Forelimb muscle (tissue), 1 donor: ENCODE data around the gene PHC3. TPM values are rescaled to one million over a fixed set of nuclear protein-coding genes. Genes with fewer than 3 reads are reported as not detected.

Source experiments
- DNase-seq: peaks from one replicate; pipeline ENCODE4 v3.0.0-alpha.2; 2013; ENCODE audit warnings: low read depth
- polyA plus RNA-seq: library from polyadenylated mRNA; unstranded; fragments of 120-200 nt; gene quantifications from one replicate; pipeline ENCODE4 v1.2.1, GENCODE V29; 2013; ENCODE audit not compliant: insufficient read length

Gene PHC3
- polyA plus RNA-seq, 1 donor, result 18.4 TPM

GRCh38 chr3:170044795-170045244 is 136.7 kb downstream of the PHC3 start:
- DNase-seq, result peak; percentile 20

GRCh38 chr3:170044271-170044670 is 137.3 kb downstream of the PHC3 start:
- DNase-seq, result no peak

GRCh38 chr3:170043506-170043905 is 138.0 kb downstream of the PHC3 start:
- DNase-seq, result no peak

GRCh38 chr3:170040418-170040817 is 141.1 kb downstream of the PHC3 start:
- no peak for DNase-seq

GRCh38 chr3:170038434-170039110 is 143.0 kb downstream of the PHC3 start:
- DNase-seq, result no peak

Other genes starting within 250 kb of the PHC3 start
- 72.6 TPM for gene SEC62, start 214.9 kb downstream of the PHC3 start, polyA plus RNA-seq
- gene GPR160, start 143.7 kb downstream of the PHC3 start, polyA plus RNA-seq, result 2.7 TPM
- 17.6 TPM for gene PRKCI, start 40.7 kb upstream of the PHC3 start, polyA plus RNA-seq
- 28.2 TPM for gene SKIL, start 176.0 kb upstream of the PHC3 start, polyA plus RNA-seq
- 1.7 TPM for gene CLDN11, start 237.1 kb upstream of the PHC3 start, polyA plus RNA-seq